Loucy (cell line): ENCODE measurements around the gene ABHD13.

ENCODE experiments used
- H2AFZ ChIP-seq: fragments of 200-600 bp; sonication (generic); 2 replicates; pipeline ENCODE4 v1.6.0; 2016; ENCODE audit warnings: antibody characterized with exemption, mild to moderate bottlenecking, low read length, moderate library complexity
- H3F3A ChIP-seq: fragments of 200-600 bp; 2 replicates; pipeline ENCODE4 v1.6.0; 2016; ENCODE audit warnings: antibody characterized with exemption, low read depth, mild to moderate bottlenecking
- H3K27me3 ChIP-seq: fragments of 200-600 bp; sonication (generic); 2 replicates; pipeline ENCODE4 v1.6.1; 2014; ENCODE audit warnings: low read length, mild to moderate bottlenecking; ENCODE audit not compliant: insufficient read depth, poor library complexity, severe bottlenecking
- H3K36me3 ChIP-seq: fragments of 200-600 bp; sonication (generic); 2 replicates; pipeline ENCODE4 v1.6.1; 2016; ENCODE audit warnings: low read length; ENCODE audit not compliant: insufficient read depth
- H3K4me1 ChIP-seq: fragments of 200-600 bp; sonication (generic); 2 replicates; pipeline ENCODE4 v1.5.1; 2014; ENCODE audit warnings: low read length, mild to moderate bottlenecking; ENCODE audit not compliant: insufficient read depth, poor library complexity, severe bottlenecking
- H3K4me2 ChIP-seq: fragments of 200-600 bp; sonication (generic); 2 replicates; pipeline ENCODE4 v1.6.0; 2014; ENCODE audit warnings: antibody characterized with exemption, low read length, low read depth, mild to moderate bottlenecking; ENCODE audit not compliant: poor library complexity, severe bottlenecking
- H3K4me3 ChIP-seq: fragments of 200-600 bp; sonication (generic); 2 replicates; pipeline ENCODE4 v1.5.1; 2014; ENCODE audit warnings: low read length, mild to moderate bottlenecking, mixed read lengths; ENCODE audit not compliant: poor library complexity, severe bottlenecking
- H3K79me2 ChIP-seq: fragments of 200-600 bp; sonication (generic); 2 replicates; pipeline ENCODE4 v1.6.1; 2014; ENCODE audit warnings: low read length; ENCODE audit not compliant: insufficient read depth
- H3K9ac ChIP-seq: fragments of 200-600 bp; sonication (generic); 2 replicates; pipeline ENCODE4 v1.6.0; 2014; ENCODE audit warnings: mild to moderate bottlenecking, low read depth, low read length, moderate library complexity; ENCODE audit not compliant: poor library complexity, severe bottlenecking
- H3K9me2 ChIP-seq: fragments of 200-600 bp; sonication (generic); replicated peaks from 2 replicates; pipeline ENCODE4 v1.6.1; 2016; ENCODE audit warnings: low read depth, low read length, mixed read lengths
- H3K9me3 ChIP-seq: fragments of 200-600 bp; sonication (generic); 2 replicates; pipeline ENCODE4 v1.6.1; 2014; ENCODE audit warnings: mild to moderate bottlenecking, antibody characterized with exemption, low read length, low read depth; ENCODE audit not compliant: insufficient read depth
- H4K20me1 ChIP-seq: fragments of 200-600 bp; sonication (generic); 2 replicates; pipeline ENCODE4 v1.6.0; 2014; ENCODE audit warnings: antibody characterized with exemption, low read length, mild to moderate bottlenecking; ENCODE audit not compliant: insufficient read depth, poor library complexity, severe bottlenecking
- EZH2phosphoT487 ChIP-seq: fragments of 200-600 bp; IDR thresholded peaks from 2 replicates; pipeline ENCODE4 v1.6.1; 2018; ENCODE audit warnings: antibody characterized with exemption, mild to moderate bottlenecking, moderate library complexity, borderline replicate concordance
- TF ChIP-seq, protein P1 (sequence below): fragments of 200-600 bp; sonication (generic); conservative IDR thresholded peaks from 2 replicates; pipeline ENCODE4 v1.5.1; 2014; ENCODE audit warnings: mild to moderate bottlenecking, antibody characterized with exemption, low read length

ABHD13 gene

GRCh38 chr13:108249150-108249549 lies 31.0 kb downstream of the ABHD13 start:
- Histone ChIP-seq H3K9ac (no peak overlapping the region), H4K20me1 (no peaks in the 10 kb centered on the region)
- TF ChIP-seq, protein P1, sequence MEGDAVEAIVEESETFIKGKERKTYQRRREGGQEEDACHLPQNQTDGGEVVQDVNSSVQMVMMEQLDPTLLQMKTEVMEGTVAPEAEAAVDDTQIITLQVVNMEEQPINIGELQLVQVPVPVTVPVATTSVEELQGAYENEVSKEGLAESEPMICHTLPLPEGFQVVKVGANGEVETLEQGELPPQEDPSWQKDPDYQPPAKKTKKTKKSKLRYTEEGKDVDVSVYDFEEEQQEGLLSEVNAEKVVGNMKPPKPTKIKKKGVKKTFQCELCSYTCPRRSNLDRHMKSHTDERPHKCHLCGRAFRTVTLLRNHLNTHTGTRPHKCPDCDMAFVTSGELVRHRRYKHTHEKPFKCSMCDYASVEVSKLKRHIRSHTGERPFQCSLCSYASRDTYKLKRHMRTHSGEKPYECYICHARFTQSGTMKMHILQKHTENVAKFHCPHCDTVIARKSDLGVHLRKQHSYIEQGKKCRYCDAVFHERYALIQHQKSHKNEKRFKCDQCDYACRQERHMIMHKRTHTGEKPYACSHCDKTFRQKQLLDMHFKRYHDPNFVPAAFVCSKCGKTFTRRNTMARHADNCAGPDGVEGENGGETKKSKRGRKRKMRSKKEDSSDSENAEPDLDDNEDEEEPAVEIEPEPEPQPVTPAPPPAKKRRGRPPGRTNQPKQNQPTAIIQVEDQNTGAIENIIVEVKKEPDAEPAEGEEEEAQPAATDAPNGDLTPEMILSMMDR, result no peak
- TF ChIP-seq EZH2phosphoT487, result no peak

DNA sequence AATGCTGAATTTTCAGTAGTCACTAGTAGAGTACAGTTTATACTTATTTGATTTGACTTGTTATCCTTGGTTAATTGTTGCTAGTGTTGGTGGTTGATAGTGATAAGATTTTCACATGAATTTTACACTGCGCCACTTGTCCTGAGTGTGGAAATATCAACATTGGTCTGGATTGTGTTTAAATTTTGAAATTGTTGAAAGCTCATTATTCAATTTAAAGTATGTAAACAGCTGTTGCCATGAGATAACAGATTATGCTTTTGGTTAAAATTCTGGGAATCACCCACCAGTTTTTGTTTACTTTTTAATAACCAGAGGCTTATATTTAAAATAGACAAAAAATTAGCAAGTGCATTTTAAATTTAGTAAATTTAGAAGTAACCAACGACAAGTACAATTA lies 39.1 kb downstream of the ABHD13 start:
- no peak for TF ChIP-seq EZH2phosphoT487
- TF ChIP-seq, protein P1, result no peak
- H4K20me1 ChIP-seq, result no peaks in the 10 kb centered on the region
- H3K4me1 ChIP-seq, result no peaks in the 10 kb centered on the region
- no peak overlapping the region for H2AFZ ChIP-seq
- no peak overlapping the region for H3K4me2 ChIP-seq
- H3K27me3 ChIP-seq, result no peaks in the 10 kb centered on the region
- H3K4me3 ChIP-seq, result no peak overlapping the region
- H3K36me3 ChIP-seq, result no peaks in the 10 kb centered on the region
- no peaks in the 10 kb centered on the region for H3K9me3 ChIP-seq
- no peak overlapping the region for H3K9ac ChIP-seq
- H3K9me2 ChIP-seq, result no peaks in the 10 kb centered on the region
- H3F3A ChIP-seq, result no peaks in the 10 kb centered on the region
- no peaks in the 10 kb centered on the region for H3K79me2 ChIP-seq

More at GRCh38 chr13:108249150-108249549, 31.0 kb downstream of the ABHD13 start:
- Histone ChIP-seq H3K4me1 (no peaks in the 10 kb centered on the region), H3K27me3 (no peaks in the 10 kb centered on the region), H3K9me3 (no peaks in the 10 kb centered on the region), H3K4me3 (no peak overlapping the region), H3K4me2 (no peak overlapping the region), H3K9me2 (no peaks in the 10 kb centered on the region), H2AFZ (no peak overlapping the region), H3K79me2 (no peaks in the 10 kb centered on the region), H3F3A (no peaks in the 10 kb centered on the region; the same call in 1 of the 2 replicates), H3K36me3 (no peaks in the 10 kb centered on the region)

GRCh38 chr13:108263621-108264355 lies 45.6 kb downstream of the ABHD13 start:
- H3K36me3 ChIP-seq, result no peaks in the 10 kb centered on the region
- no peaks in the 10 kb centered on the region for H4K20me1 ChIP-seq
- H3K4me3 ChIP-seq, result no peak overlapping the region
- peaks cover 16% of the 10 kb centered on the region for H3K4me1 ChIP-seq
- no peaks in the 10 kb centered on the region for H3K9me2 ChIP-seq
- no peak overlapping the region for H3K9ac ChIP-seq
- TF ChIP-seq EZH2phosphoT487, result no peak
- TF ChIP-seq, protein P1, result no peak
- no peaks in the 10 kb centered on the region for H3K27me3 ChIP-seq
- no peaks in the 10 kb centered on the region for H3F3A ChIP-seq
- no peak overlapping the region for H3K4me2 ChIP-seq
- H3K79me2 ChIP-seq, result no peaks in the 10 kb centered on the region
- H3K9me3 ChIP-seq, result no peaks in the 10 kb centered on the region
- no peak overlapping the region for H2AFZ ChIP-seq
